Measurements from ENCODE around the gene ADAM23. TPM values are rescaled to one million over a fixed set of nuclear protein-coding genes. Genes with fewer than 3 reads are reported as not detected.
"Not testable (repeated sequence)": the region's sequence is repeated elsewhere in the genome, so short reads cannot be mapped to it uniquely, and the experiment has no call there.

The ADAM23 gene, protein sequence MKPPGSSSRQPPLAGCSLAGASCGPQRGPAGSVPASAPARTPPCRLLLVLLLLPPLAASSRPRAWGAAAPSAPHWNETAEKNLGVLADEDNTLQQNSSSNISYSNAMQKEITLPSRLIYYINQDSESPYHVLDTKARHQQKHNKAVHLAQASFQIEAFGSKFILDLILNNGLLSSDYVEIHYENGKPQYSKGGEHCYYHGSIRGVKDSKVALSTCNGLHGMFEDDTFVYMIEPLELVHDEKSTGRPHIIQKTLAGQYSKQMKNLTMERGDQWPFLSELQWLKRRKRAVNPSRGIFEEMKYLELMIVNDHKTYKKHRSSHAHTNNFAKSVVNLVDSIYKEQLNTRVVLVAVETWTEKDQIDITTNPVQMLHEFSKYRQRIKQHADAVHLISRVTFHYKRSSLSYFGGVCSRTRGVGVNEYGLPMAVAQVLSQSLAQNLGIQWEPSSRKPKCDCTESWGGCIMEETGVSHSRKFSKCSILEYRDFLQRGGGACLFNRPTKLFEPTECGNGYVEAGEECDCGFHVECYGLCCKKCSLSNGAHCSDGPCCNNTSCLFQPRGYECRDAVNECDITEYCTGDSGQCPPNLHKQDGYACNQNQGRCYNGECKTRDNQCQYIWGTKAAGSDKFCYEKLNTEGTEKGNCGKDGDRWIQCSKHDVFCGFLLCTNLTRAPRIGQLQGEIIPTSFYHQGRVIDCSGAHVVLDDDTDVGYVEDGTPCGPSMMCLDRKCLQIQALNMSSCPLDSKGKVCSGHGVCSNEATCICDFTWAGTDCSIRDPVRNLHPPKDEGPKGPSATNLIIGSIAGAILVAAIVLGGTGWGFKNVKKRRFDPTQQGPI
- polyA plus RNA-seq (ENCODE audit: insufficient read length in 4 of 4): 1 to 10 TPM; 4.8 to 6.6 (median 5.3) TPM

GRCh38 chr2:206442833-206443734 lies at the start of gene ADAM23:
Gene ADAM23, plus strand, starts transcription at chr2:206443532. Its CDS starts 335 bp downstream, at chr2:206443867.
- DNase-seq (ENCODE audit: low read depth in 4 of 4, low spot score in 3 of 4): peak; percentile 14 to 31 (median 20)

DNA sequence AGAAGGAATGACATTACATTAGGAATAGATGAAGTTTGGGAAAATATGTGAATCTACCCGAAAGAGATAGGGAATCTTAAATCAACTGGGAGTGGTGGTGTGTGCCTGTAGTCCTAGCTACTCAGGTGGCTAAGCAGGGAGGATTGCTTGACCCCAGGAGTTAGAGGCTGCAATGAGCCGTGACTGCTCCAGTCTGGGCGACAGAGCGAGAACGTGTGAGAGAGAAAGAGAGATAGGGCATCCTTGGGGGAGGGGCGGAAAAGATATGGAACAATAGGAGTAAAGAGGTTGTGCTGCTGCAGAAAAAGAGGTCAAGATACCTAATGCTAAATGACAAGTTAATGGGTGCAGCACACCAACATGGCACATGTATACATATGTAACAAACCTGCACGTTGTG lies 47.1 kb upstream of the ADAM23 start:
- peak in 1 of 4 donors; percentile 17 for DNase-seq (ENCODE audit: low read depth in 4 of 4, low spot score in 3 of 4)

GRCh38 chr2:206402956-206403569 lies 40.3 kb upstream of the ADAM23 start:
- not testable (repeated sequence) for DNase-seq (ENCODE audit: low read depth in 4 of 4, low spot score in 3 of 4)

- DNase-seq (ENCODE audit: low read depth in 4 of 4, low spot score in 3 of 4): no peak
Observed at GRCh38 chr2:206408323-206409320, 34.7 kb upstream of the ADAM23 start.

DNA sequence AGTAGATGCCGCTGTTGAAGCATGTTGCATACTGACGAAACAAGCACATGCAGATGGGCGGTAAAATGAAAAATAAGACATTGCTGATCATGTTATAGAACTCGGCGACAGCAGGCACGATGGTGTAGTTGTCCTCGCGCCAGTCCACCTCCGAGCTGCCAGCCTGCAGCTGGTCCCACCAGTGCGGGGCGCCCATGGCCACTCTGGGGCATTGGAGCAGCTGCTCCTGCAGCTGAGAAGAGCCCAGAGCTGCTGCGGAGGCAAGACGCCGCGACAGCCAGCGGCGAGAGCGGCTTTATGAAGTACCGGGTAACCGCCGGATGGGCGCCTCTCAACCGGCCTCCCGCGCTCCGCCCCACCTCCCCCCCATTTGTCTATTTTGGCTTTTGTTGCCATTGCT lies 32.6 kb upstream of the ADAM23 start:
- DNase-seq (ENCODE audit: low read depth in 4 of 4, low spot score in 3 of 4): no peak

GRCh38 chr2:206415618-206416243 lies 27.6 kb upstream of the ADAM23 start:
- no peak for DNase-seq (ENCODE audit: low read depth in 4 of 4, low spot score in 3 of 4)

DNA sequence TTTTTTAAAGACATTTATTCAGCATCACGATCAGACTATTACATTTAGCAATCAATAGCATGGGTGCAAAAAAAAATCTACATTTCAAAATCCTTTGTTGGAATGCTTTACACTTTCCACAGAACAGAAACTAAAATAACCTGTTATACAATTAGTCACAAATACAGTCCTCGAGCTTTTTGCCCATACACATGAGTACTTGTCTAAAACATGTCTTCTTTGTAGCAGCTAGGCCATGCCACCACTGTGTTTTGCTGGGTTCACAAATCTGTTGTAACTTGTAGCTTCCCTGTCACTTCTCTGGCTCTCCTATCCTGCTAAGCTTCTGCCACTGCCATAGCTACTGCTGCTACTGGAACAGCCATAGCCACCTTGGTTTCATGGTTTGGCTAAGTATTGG lies 24.4 kb upstream of the ADAM23 start:
- no peak for DNase-seq (ENCODE audit: low read depth in 4 of 4, low spot score in 3 of 4)

DNA sequence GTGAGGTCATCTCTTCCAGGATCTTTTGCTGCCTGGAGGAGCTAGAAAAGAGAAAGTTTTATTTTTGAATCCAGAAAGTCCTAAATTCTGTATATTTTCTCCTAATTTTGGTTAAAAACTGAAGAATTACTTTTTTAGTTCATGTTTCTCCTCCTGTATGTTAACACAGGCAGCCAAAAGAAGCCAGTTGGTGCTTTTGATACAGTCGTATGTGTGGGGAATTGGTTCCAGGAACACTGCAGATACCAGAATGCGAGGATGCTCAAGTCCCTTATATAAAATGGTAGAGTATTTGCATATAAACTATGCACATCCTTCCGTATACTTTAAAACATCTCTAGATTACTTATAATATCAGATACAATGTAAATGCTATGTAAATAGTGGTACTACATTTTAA lies 22.6 kb upstream of the ADAM23 start:
- no peak for DNase-seq (ENCODE audit: low read depth in 4 of 4, low spot score in 3 of 4)

- DNase-seq (ENCODE audit: low read depth in 4 of 4, low spot score in 3 of 4): no peak
Observed at GRCh38 chr2:206422493-206422892, 20.8 kb upstream of the ADAM23 start.

DNA sequence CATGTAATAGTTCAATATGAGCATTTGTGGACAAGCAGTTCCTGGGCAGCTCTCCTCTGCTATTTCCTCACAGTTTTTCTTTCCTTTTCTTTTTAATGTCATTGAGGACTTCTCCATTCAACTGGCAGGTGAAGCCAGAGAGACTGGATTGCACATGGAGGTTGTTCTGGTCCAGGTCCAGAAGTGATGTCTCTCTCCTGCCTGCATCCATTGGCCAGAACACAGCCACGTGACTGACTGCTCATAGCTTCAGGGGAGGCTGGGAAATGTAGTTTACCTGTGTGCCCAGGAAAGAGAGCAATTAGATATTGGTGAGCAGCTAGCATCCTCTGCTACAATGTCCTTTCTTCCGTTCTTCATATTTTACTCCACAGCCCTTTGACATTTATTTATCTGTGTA lies 20.2 kb upstream of the ADAM23 start:
- no peak for DNase-seq (ENCODE audit: low read depth in 4 of 4, low spot score in 3 of 4)

DNA sequence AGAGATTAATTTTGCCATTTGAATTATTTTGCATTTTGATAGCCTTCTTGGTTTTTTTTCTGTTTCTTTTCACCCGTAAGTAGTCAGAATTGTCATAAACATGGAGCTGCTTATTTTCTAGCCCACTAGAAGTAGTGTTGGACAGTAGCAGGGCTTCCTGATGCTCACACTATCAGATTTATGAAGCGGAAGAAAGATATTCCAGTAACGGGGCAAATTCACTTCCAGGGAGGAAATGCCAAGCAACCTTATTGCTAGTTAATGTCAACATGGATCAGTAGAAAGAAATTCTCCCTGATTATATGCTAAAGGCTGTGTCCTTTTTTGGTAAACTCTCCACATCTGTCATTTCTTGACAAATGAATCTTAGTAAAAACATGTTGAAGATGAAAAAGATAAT lies 19.2 kb upstream of the ADAM23 start:
- DNase-seq (ENCODE audit: low read depth in 4 of 4, low spot score in 3 of 4): no peak

- DNase-seq (ENCODE audit: low read depth in 4 of 4, low spot score in 3 of 4): no peak
Observed at GRCh38 chr2:206428783-206429182, 14.5 kb upstream of the ADAM23 start.

GRCh38 chr2:206430452-206430851 lies 12.9 kb upstream of the ADAM23 start:
- DNase-seq (ENCODE audit: low read depth in 4 of 4, low spot score in 3 of 4): no peak

- DNase-seq (ENCODE audit: low read depth in 4 of 4, low spot score in 3 of 4): no peak
Observed at GRCh38 chr2:206431439-206431838, 11.9 kb upstream of the ADAM23 start.

DNA sequence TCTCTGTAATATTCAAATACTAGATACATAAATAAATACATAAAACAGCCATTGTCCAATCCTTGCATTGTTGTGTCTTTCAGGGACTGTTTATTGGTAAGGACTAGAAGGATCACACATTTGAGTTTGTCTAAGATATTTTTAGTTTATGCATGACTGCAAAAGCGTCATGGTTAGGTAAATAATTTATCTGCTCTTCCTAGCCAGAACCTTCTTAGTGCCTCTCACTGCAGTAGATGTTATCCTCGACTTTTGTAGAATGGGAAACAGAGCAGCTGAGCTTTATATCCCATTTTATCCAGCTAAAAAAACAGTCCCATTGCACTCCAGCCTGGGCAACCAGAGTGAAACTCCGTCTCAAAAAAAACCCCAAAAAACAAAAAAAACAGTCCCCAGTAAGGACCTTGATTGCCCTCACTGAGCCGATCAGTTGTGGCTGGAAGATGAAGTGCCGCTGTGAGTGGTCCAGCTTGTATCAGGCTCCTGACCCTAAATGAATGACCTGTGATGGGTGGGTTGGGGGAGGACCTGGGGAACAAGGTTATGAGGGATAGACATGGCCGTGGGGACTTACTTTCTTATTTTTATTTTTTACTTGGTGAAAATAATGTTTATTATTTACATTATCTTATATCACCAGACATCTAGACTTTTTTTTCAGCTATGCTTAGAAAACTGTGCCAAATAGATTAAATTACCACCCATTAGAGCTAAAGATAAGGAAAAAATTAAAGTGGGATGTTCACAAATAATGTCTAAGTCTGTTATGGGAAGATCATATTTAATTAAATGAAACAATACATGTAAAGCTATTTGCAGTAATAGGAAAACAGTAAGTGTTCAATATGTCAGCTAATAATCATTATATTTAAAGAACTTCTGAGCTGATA lies 10.9 kb upstream of the ADAM23 start:
- DNase-seq (ENCODE audit: low read depth in 4 of 4, low spot score in 3 of 4): no peak

GRCh38 chr2:206433190-206433589 lies 10.1 kb upstream of the ADAM23 start:
- DNase-seq (ENCODE audit: low read depth in 4 of 4, low spot score in 3 of 4): no peak

DNA sequence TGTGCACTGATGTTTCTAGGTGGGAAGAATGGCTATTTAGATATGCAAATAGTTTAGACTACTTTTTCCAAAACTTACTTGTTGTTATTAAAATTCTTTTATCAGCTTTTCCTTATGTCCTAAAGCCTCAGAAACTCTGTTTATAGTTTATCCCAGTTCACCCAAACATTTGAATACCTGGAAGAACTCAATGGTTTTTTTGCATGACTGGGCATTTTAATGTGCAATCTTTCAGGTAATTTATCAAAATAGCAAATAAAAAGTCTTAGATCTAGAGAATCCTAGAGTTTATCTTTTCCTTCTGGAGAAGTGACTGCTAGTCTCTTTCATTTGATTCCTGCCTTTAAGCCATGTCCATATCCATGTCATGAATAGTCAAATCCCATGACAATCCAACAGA lies 9.6 kb upstream of the ADAM23 start:
- DNase-seq (ENCODE audit: low read depth in 4 of 4, low spot score in 3 of 4): no peak

- no peak for DNase-seq (ENCODE audit: low read depth in 4 of 4, low spot score in 3 of 4)
Observed at GRCh38 chr2:206435742-206436141, 7.6 kb upstream of the ADAM23 start.

Measured in right renal pelvis (tissue), 4 donors.